ENCODE measurements around the gene NAV3. TPM values are rescaled to one million over a fixed set of nuclear protein-coding genes. Genes with fewer than 3 reads are reported as not detected.
"Not testable (repeated sequence)": the region's sequence is repeated elsewhere in the genome, so short reads cannot be mapped to it uniquely, and the experiment has no call there.

NAV3 gene
- total RNA-seq, 1 experiment from 2014 or later = 0.93 TPM

- Histone ChIP-seq H3K4me1 (peaks cover 12% of the 10 kb centered on the region), H3K4me3 (no peak overlapping the region), H3K36me3 (no peaks in the 10 kb centered on the region), H3K9me3 (replicated peaks) (no peaks in the 10 kb centered on the region; the same call in 1 of the 2 replicates), H3K27me3 (no peaks in the 10 kb centered on the region), H3K27ac (no peak overlapping the region)
- DNase-seq = peak in 1 of 2 experiments; percentile 10
Observed at GRCh38 chr12:78101946-78102635, 271.4 kb downstream of the NAV3 start.

GRCh38 chr12:78102801-78103200, 272.1 kb downstream of the NAV3 start:
- not testable (repeated sequence) for DNase-seq

GRCh38 chr12:78115889-78116288, 285.2 kb downstream of the NAV3 start:
- Histone ChIP-seq H3K27ac (no peak overlapping the region), H3K36me3 (no peaks in the 10 kb centered on the region), H3K4me1 (no peaks in the 10 kb centered on the region), H3K27me3 (no peaks in the 10 kb centered on the region), H3K9me3 (replicated peaks) (no peaks in the 10 kb centered on the region), H3K4me3 (no peak overlapping the region)
- DNase-seq = no peak

More at GRCh38 chr12:78102801-78103200, 272.1 kb downstream of the NAV3 start:
- not testable (repeated sequence) for H3K27me3 ChIP-seq; H3K36me3 ChIP-seq; H3K27ac ChIP-seq; H3K4me1 ChIP-seq; H3K4me3 ChIP-seq; H3K9me3 ChIP-seq (replicated peaks)

GRCh38 chr12:78118036-78118435, 287.3 kb downstream of the NAV3 start:
- Histone ChIP-seq H3K4me3 (no peak overlapping the region), H3K27me3 (no peaks in the 10 kb centered on the region), H3K36me3 (no peaks in the 10 kb centered on the region), H3K9me3 (replicated peaks) (no peaks in the 10 kb centered on the region), H3K27ac (no peak overlapping the region), H3K4me1 (no peaks in the 10 kb centered on the region)
- peak in 1 of 2 experiments; percentile 15 for DNase-seq

- no peaks in the 10 kb centered on the region for H3K9me3 ChIP-seq (replicated peaks)
- no peaks in the 10 kb centered on the region for H3K27me3 ChIP-seq
- H3K4me1 ChIP-seq = no peaks in the 10 kb centered on the region
- DNase-seq = no peak
- H3K36me3 ChIP-seq = no peaks in the 10 kb centered on the region
- H3K4me3 ChIP-seq = no peak overlapping the region
- no peak overlapping the region for H3K27ac ChIP-seq
Observed at GRCh38 chr12:78118486-78118885, 287.8 kb downstream of the NAV3 start.

- Histone ChIP-seq H3K4me1 (no peaks in the 10 kb centered on the region), H3K9me3 (replicated peaks) (no peaks in the 10 kb centered on the region), H3K36me3 (no peaks in the 10 kb centered on the region), H3K27ac (no peak overlapping the region), H3K4me3 (no peak overlapping the region), H3K27me3 (no peaks in the 10 kb centered on the region)
- DNase-seq = no peak
Observed at GRCh38 chr12:78119351-78119918, 288.7 kb downstream of the NAV3 start.

- H3K27me3 ChIP-seq = no peaks in the 10 kb centered on the region
- no peak for DNase-seq
- no peak overlapping the region for H3K4me3 ChIP-seq
- H3K36me3 ChIP-seq = no peaks in the 10 kb centered on the region
- H3K9me3 ChIP-seq (replicated peaks) = no peaks in the 10 kb centered on the region
- H3K27ac ChIP-seq = no peak overlapping the region
- H3K4me1 ChIP-seq = no peaks in the 10 kb centered on the region
Observed at GRCh38 chr12:78120306-78120705, 289.6 kb downstream of the NAV3 start.

- no peak overlapping the region for H3K27ac ChIP-seq
- H3K9me3 ChIP-seq (replicated peaks) = no peaks in the 10 kb centered on the region
- no peaks in the 10 kb centered on the region for H3K4me1 ChIP-seq
- no peaks in the 10 kb centered on the region for H3K27me3 ChIP-seq
- H3K4me3 ChIP-seq = no peak overlapping the region
- H3K36me3 ChIP-seq = no peaks in the 10 kb centered on the region
- peak in 1 of 2 experiments; percentile 42 for DNase-seq
Observed at GRCh38 chr12:78120866-78121560, 290.3 kb downstream of the NAV3 start.

- DNase-seq = peak in 1 of 2 experiments; percentile 11
- Histone ChIP-seq H3K27me3 (no peaks in the 10 kb centered on the region), H3K9me3 (replicated peaks) (no peaks in the 10 kb centered on the region), H3K36me3 (no peaks in the 10 kb centered on the region), H3K27ac (no peak overlapping the region), H3K4me1 (no peaks in the 10 kb centered on the region), H3K4me3 (no peak overlapping the region)
Observed at GRCh38 chr12:78121969-78122610, 291.4 kb downstream of the NAV3 start.

- H3K27ac ChIP-seq = no peak overlapping the region
- no peak for DNase-seq
- H3K27me3 ChIP-seq = no peaks in the 10 kb centered on the region
- H3K4me1 ChIP-seq = no peaks in the 10 kb centered on the region
- H3K4me3 ChIP-seq = no peak overlapping the region
- H3K9me3 ChIP-seq (replicated peaks) = no peaks in the 10 kb centered on the region
- H3K36me3 ChIP-seq = no peaks in the 10 kb centered on the region
Observed at GRCh38 chr12:78128211-78128610, 297.5 kb downstream of the NAV3 start.

GRCh38 chr12:78143717-78144116, 313.0 kb downstream of the NAV3 start:
- no peak for DNase-seq
- no peaks in the 10 kb centered on the region for H3K4me1 ChIP-seq
- H3K27me3 ChIP-seq = no peaks in the 10 kb centered on the region
- H3K27ac ChIP-seq = no peak overlapping the region
- H3K36me3 ChIP-seq = no peaks in the 10 kb centered on the region
- H3K9me3 ChIP-seq (replicated peaks) = no peaks in the 10 kb centered on the region
- no peak overlapping the region for H3K4me3 ChIP-seq

- no peak overlapping the region for H3K4me3 ChIP-seq
- H3K4me1 ChIP-seq = no peaks in the 10 kb centered on the region
- no peaks in the 10 kb centered on the region for H3K36me3 ChIP-seq
- H3K27me3 ChIP-seq = no peaks in the 10 kb centered on the region
- DNase-seq = no peak
- no peak overlapping the region for H3K27ac ChIP-seq
- no peaks in the 10 kb centered on the region for H3K9me3 ChIP-seq (replicated peaks)
Observed at GRCh38 chr12:78145398-78145797, 314.7 kb downstream of the NAV3 start.

GRCh38 chr12:78146365-78146772, 315.7 kb downstream of the NAV3 start:
- DNase-seq = peak in 1 of 2 experiments; percentile 51
- Histone ChIP-seq H3K4me1 (no peaks in the 10 kb centered on the region), H3K36me3 (no peaks in the 10 kb centered on the region)

GRCh38 chr12:78149459-78149858, 318.8 kb downstream of the NAV3 start:
- DNase-seq = no peak
- H3K4me3 ChIP-seq = no peak overlapping the region
- no peak overlapping the region for H3K27ac ChIP-seq
- no peaks in the 10 kb centered on the region for H3K36me3 ChIP-seq
- no peaks in the 10 kb centered on the region for H3K27me3 ChIP-seq
- no peaks in the 10 kb centered on the region for H3K4me1 ChIP-seq
- H3K9me3 ChIP-seq (replicated peaks) = no peaks in the 10 kb centered on the region

More at GRCh38 chr12:78146365-78146772, 315.7 kb downstream of the NAV3 start:
- no peaks in the 10 kb centered on the region for H3K9me3 ChIP-seq (replicated peaks)
- no peaks in the 10 kb centered on the region for H3K27me3 ChIP-seq
- no peak overlapping the region for H3K27ac ChIP-seq
- no peak overlapping the region for H3K4me3 ChIP-seq

- Histone ChIP-seq H3K4me3 (no peak overlapping the region), H3K27ac (no peak overlapping the region)
- peak in 1 of 2 experiments; percentile 16 for DNase-seq
Observed at GRCh38 chr12:78155546-78155945, 324.9 kb downstream of the NAV3 start.

More at GRCh38 chr12:78155546-78155945, 324.9 kb downstream of the NAV3 start:
- Histone ChIP-seq H3K4me1 (peaks cover 5% of the 10 kb centered on the region; the same call in 1 of the 2 replicates), H3K9me3 (replicated peaks) (no peaks in the 10 kb centered on the region), H3K27me3 (no peaks in the 10 kb centered on the region), H3K36me3 (no peaks in the 10 kb centered on the region)
